Testis (tissue), 3 donors: Measurements from ENCODE around the gene TRIM22. TPM values are rescaled to one million over a fixed set of nuclear protein-coding genes. Genes with fewer than 3 reads are reported as not detected.

Experiments
- DNase-seq: peaks from one replicate; pipeline ENCODE4 v3.0.0-alpha.2; 2019
- H3K27ac ChIP-seq, 2 donors: fragments of 200-600 bp; sonication (generic); one replicate each; pipeline ENCODE4 v1.5.1; 2019
- H3K27me3 ChIP-seq: fragments of 200-600 bp; sonication (generic); one replicate; pipeline ENCODE4 v1.5.1; 2019
- H3K36me3 ChIP-seq: fragments of 200-600 bp; sonication (generic); one replicate; pipeline ENCODE4 v1.5.1; 2017; ENCODE audit warnings: low read depth; ENCODE audit errors: missing control alignments
- H3K4me1 ChIP-seq: fragments of 200-600 bp; sonication (generic); one replicate; pipeline ENCODE4 v1.5.1; 2019
- H3K4me3 ChIP-seq, 2 donors: fragments of 200-600 bp; sonication (generic); one replicate each; pipeline ENCODE4 v1.5.1; 2017 to 2019
- H3K9me3 ChIP-seq: fragments of 200-600 bp; sonication (generic); one replicate; pipeline ENCODE4 v1.5.1; 2017
- POLR2A ChIP-seq: fragments of 450-650 bp; IDR thresholded peaks from one replicate; pipeline ENCODE4 v1.6.1; 2017; ENCODE audit warnings: antibody characterized with exemption, mild to moderate bottlenecking, moderate library complexity
- WGBS, 2 donors: methylation state at CpG; one replicate each; pipeline ENCODE4 v1.1.5; 2018; 5-methylcytosine and 5-hydroxymethylcytosine counted together
- intact Hi-C: fragments of 100-400 bp; cut with DNase I; formaldehyde crosslinking; loops from one replicate; pipeline ENCODE4 v1.15.1; 2023; ENCODE audit warnings: low total_unique reads
- polyA plus RNA-seq: library from polyadenylated mRNA; stranded (reverse); fragments of 350-450 nt; fragmentation: Illumina TruSeq; extraction: RNeasy Lipid Tissue Mini Kit (QIAGEN cat#74804); gene quantifications from one replicate; pipeline ENCODE4 v1.2.3, GENCODE V29; 2014; ENCODE audit warnings: low read depth, low replicate concordance; ENCODE audit not compliant: insufficient read depth
- total RNA-seq, 2 donors: library from RNA; depleted of rRNA; stranded (reverse); fragments of >200 nt; gene quantifications; one replicate each; pipeline ENCODE4 v1.2.3, GENCODE V29; 2016
- TF ChIP-seq, protein P1 (sequence below), 3 experiments: fragments of 450-650 bp in 2 of 3; fragments of 200-600 bp in 1 of 3; sonication (generic) in 1 of 3; IDR thresholded peaks; one replicate each; pipeline ENCODE4 v1.5.1; 2016 to 2019; ENCODE audit warnings: antibody characterized with exemption in 3 of 3, mild to moderate bottlenecking in 2 of 3, moderate library complexity in 1 of 3

Gene TRIM22
- total and polyA plus RNA-seq, 3 donors from 2014 or later, result 25.0 to 30.3 (median 25.0) TPM

DNA sequence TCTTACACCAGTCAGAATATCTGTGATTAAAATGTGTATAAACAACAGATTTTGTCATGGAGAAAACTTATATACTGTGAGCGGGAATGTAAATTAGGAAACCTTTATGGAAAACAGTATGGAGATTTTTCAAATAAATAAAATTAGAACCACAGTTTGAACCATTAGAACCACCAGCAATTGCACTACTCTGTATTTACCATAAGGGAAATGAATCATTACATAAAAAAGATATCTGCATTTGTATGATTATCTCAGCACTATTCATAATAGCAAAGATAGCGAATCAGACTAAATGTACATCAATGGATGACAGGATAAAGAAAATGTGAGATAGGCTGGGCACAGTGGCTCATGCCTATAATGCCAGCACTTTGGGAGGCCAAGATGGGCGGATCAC, 57.0 kb downstream of the TRIM22 start:
- no peaks in the 10 kb centered on the region for H3K27me3 ChIP-seq
- no peak overlapping the region for H3K27ac ChIP-seq
- TF ChIP-seq, protein P1, sequence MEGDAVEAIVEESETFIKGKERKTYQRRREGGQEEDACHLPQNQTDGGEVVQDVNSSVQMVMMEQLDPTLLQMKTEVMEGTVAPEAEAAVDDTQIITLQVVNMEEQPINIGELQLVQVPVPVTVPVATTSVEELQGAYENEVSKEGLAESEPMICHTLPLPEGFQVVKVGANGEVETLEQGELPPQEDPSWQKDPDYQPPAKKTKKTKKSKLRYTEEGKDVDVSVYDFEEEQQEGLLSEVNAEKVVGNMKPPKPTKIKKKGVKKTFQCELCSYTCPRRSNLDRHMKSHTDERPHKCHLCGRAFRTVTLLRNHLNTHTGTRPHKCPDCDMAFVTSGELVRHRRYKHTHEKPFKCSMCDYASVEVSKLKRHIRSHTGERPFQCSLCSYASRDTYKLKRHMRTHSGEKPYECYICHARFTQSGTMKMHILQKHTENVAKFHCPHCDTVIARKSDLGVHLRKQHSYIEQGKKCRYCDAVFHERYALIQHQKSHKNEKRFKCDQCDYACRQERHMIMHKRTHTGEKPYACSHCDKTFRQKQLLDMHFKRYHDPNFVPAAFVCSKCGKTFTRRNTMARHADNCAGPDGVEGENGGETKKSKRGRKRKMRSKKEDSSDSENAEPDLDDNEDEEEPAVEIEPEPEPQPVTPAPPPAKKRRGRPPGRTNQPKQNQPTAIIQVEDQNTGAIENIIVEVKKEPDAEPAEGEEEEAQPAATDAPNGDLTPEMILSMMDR (IDR thresholded peaks at IDR 0.05), result no peak
- TF ChIP-seq POLR2A, result no peak
- no peaks in the 10 kb centered on the region for H3K9me3 ChIP-seq
- DNase-seq, result no peak
- no peak overlapping the region for H3K4me3 ChIP-seq
- H3K4me1 ChIP-seq, result no peaks in the 10 kb centered on the region
- H3K36me3 ChIP-seq, result no peaks in the 10 kb centered on the region
- 78 to 88% methylated on average over 3 of the region's 3 CpGs for WGBS, 2 donors
- intact Hi-C loops, result no loop called here

DNA sequence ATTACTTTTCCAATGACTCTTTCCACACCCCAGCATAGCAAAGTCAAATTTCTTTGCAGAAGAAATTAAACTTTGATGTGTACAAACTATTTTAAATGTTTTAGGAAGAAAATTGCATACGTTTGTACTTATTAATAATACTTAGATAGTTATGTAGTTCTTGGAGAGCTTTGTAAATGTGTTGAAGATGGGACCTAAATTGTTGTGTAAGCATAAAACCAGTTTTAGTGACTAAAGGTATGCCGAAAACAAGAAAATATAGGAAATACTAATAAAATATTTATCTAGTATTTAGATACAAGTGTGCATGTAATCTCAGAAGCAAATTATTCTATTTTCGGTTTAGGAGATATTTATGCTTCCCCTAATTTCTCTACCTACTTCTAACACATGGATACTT, 60.2 kb downstream of the TRIM22 start:
- Histone ChIP-seq H3K36me3 (no peaks in the 10 kb centered on the region), H3K4me3 (no peak overlapping the region), H3K27me3 (no peaks in the 10 kb centered on the region), H3K4me1 (no peaks in the 10 kb centered on the region), H3K9me3 (no peaks in the 10 kb centered on the region), H3K27ac (no peak overlapping the region)
- intact Hi-C loops, result no loop called here
- 83 to 91% methylated on average over 3 of the region's 3 CpGs for WGBS, 2 donors
- DNase-seq, result no peak
- TF ChIP-seq, protein P1 (IDR thresholded peaks at IDR 0.05), result no peak
- TF ChIP-seq POLR2A, result no peak

DNA sequence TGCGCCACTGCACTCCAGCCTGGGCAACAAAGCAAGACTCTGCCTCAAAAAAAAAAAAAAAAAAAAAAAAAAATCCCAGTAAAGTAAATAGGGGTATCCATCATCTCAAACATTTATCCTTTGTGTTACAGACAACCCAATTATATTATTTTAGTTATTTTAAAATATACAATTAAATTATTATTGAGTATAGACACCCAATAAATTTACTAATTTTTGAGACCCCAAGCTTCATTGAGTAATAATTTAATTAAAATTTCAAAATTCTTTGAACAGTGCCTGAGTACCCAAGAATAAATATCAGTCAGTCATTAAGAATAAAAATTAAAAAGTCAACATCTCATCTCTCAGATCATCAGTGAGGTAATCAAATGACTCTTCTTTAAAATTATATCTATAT, 64.4 kb downstream of the TRIM22 start, which contains the start of gene OR52N4:
Gene OR52N4 (plus strand): TSS at position 301 of the 400 bp plus-strand sequence. CDS start 498 bp downstream, outside the sequence.
- DNase-seq, result no peak
- intact Hi-C loops, result no loop called here
- Histone ChIP-seq H3K27ac (no peak within 1 kb of the TSS), H3K4me1 (no peaks in the 10 kb centered on the region), H3K36me3 (no peaks in the 10 kb centered on the region), H3K9me3 (no peaks in the 10 kb centered on the region), H3K27me3 (no peaks in the 10 kb centered on the region), H3K4me3 (no peak within 1 kb of the TSS)
- WGBS, 2 donors, result 97 to 100% methylated on average over 1 of the region's 1 CpG
- TF ChIP-seq POLR2A, result no peak
- TF ChIP-seq, protein P1 (IDR thresholded peaks at IDR 0.05), result no peak

Other genes with a start within 250 kb of the TRIM22 start
- 1 to 10 TPM in 1 of 2 donors, under 1 TPM in 1; 0.74 to 1.1 TPM for gene OR51I1, start 248.3 kb upstream of the TRIM22 start, total RNA-seq
- not detected for gene OR51I1, start 248.3 kb upstream of the TRIM22 start, polyA plus RNA-seq
- not detected for gene OR51I2, start 240.5 kb upstream of the TRIM22 start, total RNA-seq
- not detected for gene OR51I2, start 240.5 kb upstream of the TRIM22 start, polyA plus RNA-seq
- gene OR52D1, start 201.1 kb upstream of the TRIM22 start, total RNA-seq, result not detected
- gene OR52D1, start 201.1 kb upstream of the TRIM22 start, polyA plus RNA-seq, result not detected
- gene UBQLN3, start 179.8 kb upstream of the TRIM22 start, total RNA-seq, result 100 to 1,000 TPM; 105 to 283 TPM
- 336 TPM for gene UBQLN3, start 179.8 kb upstream of the TRIM22 start, polyA plus RNA-seq
- 10 to 100 TPM in 1 of 2 donors, 1 to 10 TPM in 1; 8.8 to 38.7 TPM for gene UBQLNL, start 173.1 kb upstream of the TRIM22 start, total RNA-seq
- 42.8 TPM for gene UBQLNL, start 173.1 kb upstream of the TRIM22 start, polyA plus RNA-seq
- 1 to 10 TPM; 1.4 to 1.9 TPM for gene OR52H1, start 141.2 kb upstream of the TRIM22 start, total RNA-seq
- not detected for gene OR52H1, start 141.2 kb upstream of the TRIM22 start, polyA plus RNA-seq
- gene OR52B6, start 108.9 kb upstream of the TRIM22 start, total RNA-seq, result not detected
- gene OR52B6, start 108.9 kb upstream of the TRIM22 start, polyA plus RNA-seq, result not detected
- 10 to 100 TPM in 1 of 2 donors, 1 to 10 TPM in 1; 9.1 to 10.6 TPM for gene TRIM6, start 93.2 kb upstream of the TRIM22 start, total RNA-seq
- gene TRIM6, start 93.2 kb upstream of the TRIM22 start, polyA plus RNA-seq, result 20.9 TPM
- gene TRIM34, start 64.8 kb upstream of the TRIM22 start, total RNA-seq, result 1 to 10 TPM; 6.5 to 7.6 TPM
- gene TRIM34, start 64.8 kb upstream of the TRIM22 start, polyA plus RNA-seq, result 6.5 TPM
- 10 to 100 TPM; 10.8 to 16.2 TPM for gene TRIM5, start 4.7 kb upstream of the TRIM22 start, total RNA-seq
- gene TRIM5, start 4.7 kb upstream of the TRIM22 start, polyA plus RNA-seq, result 8.8 TPM
- gene OR56B1, start 46.7 kb downstream of the TRIM22 start, total RNA-seq, result under 1 TPM; 0.16 to 0.25 TPM
- gene OR56B1, start 46.7 kb downstream of the TRIM22 start, polyA plus RNA-seq, result not detected
- 1 to 10 TPM in 1 of 2 donors, not detected in 1; 1.1 TPM for gene OR52N4, start 64.5 kb downstream of the TRIM22 start, total RNA-seq
- gene OR52N4, start 64.5 kb downstream of the TRIM22 start, polyA plus RNA-seq, result 0.44 TPM
- 1 to 10 TPM; 2.0 to 2.5 TPM for gene OR52N5, start 93.6 kb downstream of the TRIM22 start, total RNA-seq
- not detected for gene OR52N5, start 93.6 kb downstream of the TRIM22 start, polyA plus RNA-seq
- gene OR52N1, start 101.5 kb downstream of the TRIM22 start, total RNA-seq, result 1 to 10 TPM; 1.6 to 1.7 TPM
- not detected for gene OR52N1, start 101.5 kb downstream of the TRIM22 start, polyA plus RNA-seq
- gene OR52N2, start 119.1 kb downstream of the TRIM22 start, total RNA-seq, result not detected
- 0.44 TPM for gene OR52N2, start 119.1 kb downstream of the TRIM22 start, polyA plus RNA-seq
- 1 to 10 TPM; 1.2 to 1.4 TPM for gene OR52E6, start 152.1 kb downstream of the TRIM22 start, total RNA-seq
- not detected for gene OR52E6, start 152.1 kb downstream of the TRIM22 start, polyA plus RNA-seq
- 1 to 10 TPM; 3.0 to 4.6 TPM for gene OR52E8, start 167.9 kb downstream of the TRIM22 start, total RNA-seq
- not detected for gene OR52E8, start 167.9 kb downstream of the TRIM22 start, polyA plus RNA-seq
- not detected for gene OR52E4, start 190.8 kb downstream of the TRIM22 start, total RNA-seq
- gene OR52E4, start 190.8 kb downstream of the TRIM22 start, polyA plus RNA-seq, result not detected
- gene OR52E5, start 203.4 kb downstream of the TRIM22 start, total RNA-seq, result not detected
- not detected for gene OR52E5, start 203.4 kb downstream of the TRIM22 start, polyA plus RNA-seq